Measurements from ENCODE around the gene ZNG1A.
A peak's percentile ranks its signal among the peaks of the same experiment; 100 is the strongest.
"Not testable (repeated sequence)": the region's sequence is repeated elsewhere in the genome, so short reads cannot be mapped to it uniquely, and the experiment has no call there.

The ZNG1A gene

GRCh38 chr9:178970-179383, at the start of gene ZNG1A:
TSS of gene ZNG1A (minus strand) at chr9:179056. CDS start at chr9:178969, 87 bp downstream.
- peak; percentile 76 for DNase-seq

- no peak for DNase-seq
Measured at GRCh38 chr9:227860-228259, 49.0 kb upstream of the ZNG1A start.

- no peak for DNase-seq
Measured at GRCh38 chr9:224582-225520, 46.0 kb upstream of the ZNG1A start.

- DNase-seq = no peak
Measured at GRCh38 chr9:224026-224425, 45.2 kb upstream of the ZNG1A start.

GRCh38 chr9:223152-223551, 44.3 kb upstream of the ZNG1A start:
- no peak for DNase-seq

GRCh38 chr9:221989-222776, 43.3 kb upstream of the ZNG1A start:
- DNase-seq = no peak

GRCh38 chr9:219670-220365, 41.0 kb upstream of the ZNG1A start:
- no peak for DNase-seq

- not testable (repeated sequence) for DNase-seq
Measured at GRCh38 chr9:219036-219435, 40.2 kb upstream of the ZNG1A start.

GRCh38 chr9:217950-218349, 39.1 kb upstream of the ZNG1A start:
- DNase-seq = no peak

- no peak for DNase-seq
Measured at GRCh38 chr9:216866-217265, 38.0 kb upstream of the ZNG1A start.

GRCh38 chr9:215631-216155, 36.8 kb upstream of the ZNG1A start:
- DNase-seq = no peak

- DNase-seq = peak; percentile 59 to 67
Measured at GRCh38 chr9:214648-215493, 36.0 kb upstream of the ZNG1A start, which contains the start of gene DOCK8. TSS of gene DOCK8 (plus strand) at chr9:214865. CDS start at chr9:214977, 112 bp downstream.

- no peak for DNase-seq
Measured at GRCh38 chr9:214351-214647, 35.4 kb upstream of the ZNG1A start.

- DNase-seq = not testable (repeated sequence)
Measured at GRCh38 chr9:213901-214300, 35.0 kb upstream of the ZNG1A start.

- no peak for DNase-seq
Measured at GRCh38 chr9:212297-212696, 33.4 kb upstream of the ZNG1A start.

- no peak for DNase-seq
Measured at GRCh38 chr9:211557-211956, 32.7 kb upstream of the ZNG1A start.

- no peak for DNase-seq
Measured at GRCh38 chr9:211036-211435, 32.2 kb upstream of the ZNG1A start.

GRCh38 chr9:209143-209758, 30.4 kb upstream of the ZNG1A start:
- no peak for DNase-seq

- no peak for DNase-seq
Measured at GRCh38 chr9:206481-206880, 27.6 kb upstream of the ZNG1A start.

GRCh38 chr9:199601-200000, 20.7 kb upstream of the ZNG1A start:
- not testable (repeated sequence) for DNase-seq

GRCh38 chr9:178140-178825, 573 bp downstream of the ZNG1A start:
- DNase-seq = peak in 1 of 2 donors; percentile 8

Measured in stimulated activated CD4-positive, alpha-beta T cell treated with anti-CD3 and anti-CD28 coated beads, Interleukin-2, amount 100 ng/mL, for 24 hours (primary cell).